ENCODE data around the gene MITF.

Gene MITF

GRCh38 chr3:69739204-69740102 is at the start of gene MITF:
Gene MITF, plus strand, starts transcription at chr3:69739464. Its CDS starts 134 bp downstream, at chr3:69739598.
- H3K27ac ChIP-seq = no peak within 1 kb of the TSS

GRCh38 chr3:69691860-69692259 is 47.4 kb upstream of the MITF start:
- no peak for DNase-seq (ENCODE audit: low read depth, low spot score)
- H3K27ac ChIP-seq = no peak overlapping the region

More at GRCh38 chr3:69739204-69740102, at the start of gene MITF:
- DNase-seq (ENCODE audit: low read depth, low spot score) = peak; percentile 34

- DNase-seq (ENCODE audit: low read depth, low spot score) = no peak
Observed at GRCh38 chr3:69692761-69693160, 46.5 kb upstream of the MITF start.

GRCh38 chr3:69695443-69695842 is 43.8 kb upstream of the MITF start:
- no peak overlapping the region for H3K27ac ChIP-seq
- DNase-seq (ENCODE audit: low read depth, low spot score) = no peak

More at GRCh38 chr3:69692761-69693160, 46.5 kb upstream of the MITF start:
- H3K27ac ChIP-seq = no peak overlapping the region

GRCh38 chr3:69695933-69696332 is 43.3 kb upstream of the MITF start:
- no peak overlapping the region for H3K27ac ChIP-seq

GRCh38 chr3:69696367-69696766 is 42.9 kb upstream of the MITF start:
- H3K27ac ChIP-seq = no peak overlapping the region
- no peak for DNase-seq (ENCODE audit: low read depth, low spot score)

More at GRCh38 chr3:69695933-69696332, 43.3 kb upstream of the MITF start:
- DNase-seq (ENCODE audit: low read depth, low spot score) = no peak

GRCh38 chr3:69697381-69697780 is 41.9 kb upstream of the MITF start:
- DNase-seq (ENCODE audit: low read depth, low spot score) = no peak
- H3K27ac ChIP-seq = no peak overlapping the region

- no peak overlapping the region for H3K27ac ChIP-seq
- no peak for DNase-seq (ENCODE audit: low read depth, low spot score)
Observed at GRCh38 chr3:69698728-69699127, 40.5 kb upstream of the MITF start.

- no peak for DNase-seq (ENCODE audit: low read depth, low spot score)
- H3K27ac ChIP-seq = no peak overlapping the region
Observed at GRCh38 chr3:69699183-69699582, 40.1 kb upstream of the MITF start.

- no peak for DNase-seq (ENCODE audit: low read depth, low spot score)
- H3K27ac ChIP-seq = no peak overlapping the region
Observed at GRCh38 chr3:69700949-69701348, 38.3 kb upstream of the MITF start.

- H3K27ac ChIP-seq = no peak overlapping the region
- no peak for DNase-seq (ENCODE audit: low read depth, low spot score)
Observed at GRCh38 chr3:69710153-69710977, 28.9 kb upstream of the MITF start.

- DNase-seq (ENCODE audit: low read depth, low spot score) = no peak
- H3K27ac ChIP-seq = no peak overlapping the region
Observed at GRCh38 chr3:69712269-69712668, 27.0 kb upstream of the MITF start.

- DNase-seq (ENCODE audit: low read depth, low spot score) = no peak
- no peak overlapping the region for H3K27ac ChIP-seq
Observed at GRCh38 chr3:69712933-69713332, 26.3 kb upstream of the MITF start.

GRCh38 chr3:69715204-69715603 is 24.1 kb upstream of the MITF start:
- H3K27ac ChIP-seq = no peak overlapping the region
- no peak for DNase-seq (ENCODE audit: low read depth, low spot score)

- no peak for DNase-seq (ENCODE audit: low read depth, low spot score)
- H3K27ac ChIP-seq = no peak overlapping the region
Observed at GRCh38 chr3:69716119-69716518, 23.1 kb upstream of the MITF start.

- no peak for DNase-seq (ENCODE audit: low read depth, low spot score)
- no peak overlapping the region for H3K27ac ChIP-seq
Observed at GRCh38 chr3:69718866-69719586, 20.2 kb upstream of the MITF start.

GRCh38 chr3:69719587-69720122 is 19.6 kb upstream of the MITF start:
- no peak overlapping the region for H3K27ac ChIP-seq
- no peak for DNase-seq (ENCODE audit: low read depth, low spot score)

- DNase-seq (ENCODE audit: low read depth, low spot score) = no peak
- no peak overlapping the region for H3K27ac ChIP-seq
Observed at GRCh38 chr3:69720824-69721223, 18.4 kb upstream of the MITF start.

- H3K27ac ChIP-seq = no peak overlapping the region
- no peak for DNase-seq (ENCODE audit: low read depth, low spot score)
Observed at GRCh38 chr3:69723389-69723788, 15.9 kb upstream of the MITF start.

- no peak overlapping the region for H3K27ac ChIP-seq
- no peak for DNase-seq (ENCODE audit: low read depth, low spot score)
Observed at GRCh38 chr3:69724722-69725435, 14.4 kb upstream of the MITF start.
